CD8-positive, alpha-beta memory T cell (primary cell): ENCODE results near the gene POMT2. TPM values are rescaled to one million over a fixed set of nuclear protein-coding genes. Genes with fewer than 3 reads are reported as not detected.

Experiments used
- CTCF ChIA-PET: fragments of 350-600 bp; sonication (Branson Sonifier 250); formaldehyde crosslinking; loops from one replicate; lab custom pipeline; 2021; ENCODE audit warnings: antibody characterized with exemption; lab: Charles Lee
- POLR2A ChIA-PET: fragments of 350-600 bp; sonication (Branson Sonifier 250); formaldehyde crosslinking; loops from one replicate; lab custom pipeline; 2021; ENCODE audit warnings: antibody characterized with exemption; lab: Charles Lee
- DNase-seq, 5 donors: peaks; one replicate each; pipeline versions ENCODE4 v3.0.0 to v3.0.0-alpha.2; 2020 to 2022; ENCODE audit warnings: mixed read lengths in 1 of 5
- H3K27ac ChIP-seq: one replicate; pipeline ENCODE4 v1.7.0; 2013; ENCODE audit warnings: low read depth, mild to moderate bottlenecking, low read length, moderate library complexity
- H3K27me3 ChIP-seq: 2 replicates; pipeline ENCODE4 v1.7.0; 2013; ENCODE audit warnings: low read length, mild to moderate bottlenecking; ENCODE audit not compliant: insufficient read depth, poor library complexity, severe bottlenecking
- H3K36me3 ChIP-seq: 2 replicates; pipeline ENCODE4 v1.7.0; 2013; ENCODE audit warnings: mild to moderate bottlenecking, low read length, moderate library complexity; ENCODE audit not compliant: insufficient read depth
- H3K4me1 ChIP-seq: 2 replicates; pipeline ENCODE4 v1.7.0; 2013; ENCODE audit warnings: mild to moderate bottlenecking, low read length, moderate library complexity; ENCODE audit not compliant: insufficient read depth
- H3K4me3 ChIP-seq: 2 replicates; pipeline ENCODE4 v1.7.0; 2013; ENCODE audit warnings: mild to moderate bottlenecking, low read length
- H3K9me3 ChIP-seq: 2 replicates; pipeline ENCODE4 v1.7.0; 2013; ENCODE audit warnings: mild to moderate bottlenecking, low read length
- H3K27ac Mint-ChIP-seq, 8 donors: one replicate each; pipeline ENCODE4 v1.8.0; 2020 to 2021; ENCODE audit warnings: mixed read lengths in 8 of 8, mild to moderate bottlenecking in 6 of 8, inconsistent platforms in 3 of 8, moderate library complexity in 3 of 8
- H3K27me3 Mint-ChIP-seq, 2 donors: one replicate each; pipeline ENCODE4 v1.8.0; 2020 to 2021; ENCODE audit warnings: mixed read lengths in 2 of 2, mild to moderate bottlenecking in 1 of 2, moderate library complexity in 1 of 2
- H3K36me3 Mint-ChIP-seq, 3 donors: one replicate each; pipeline ENCODE4 v1.8.0; 2020 to 2021; ENCODE audit warnings: mixed read lengths in 3 of 3, inconsistent platforms in 1 of 3, mild to moderate bottlenecking in 1 of 3
- H3K4me1 Mint-ChIP-seq, 3 donors: one replicate each; pipeline ENCODE4 v1.8.0; 2020 to 2021; ENCODE audit warnings: mixed read lengths in 3 of 3, inconsistent platforms in 1 of 3, mild to moderate bottlenecking in 1 of 3
- H3K4me3 Mint-ChIP-seq, 7 donors: one replicate each; pipeline ENCODE4 v1.8.0; 2020 to 2021; ENCODE audit warnings: mixed read lengths in 7 of 7, mild to moderate bottlenecking in 6 of 7, moderate library complexity in 4 of 7, inconsistent platforms in 2 of 7
- H3K9me3 Mint-ChIP-seq, 5 donors: one replicate each; pipeline ENCODE4 v1.8.0; 2020 to 2022; ENCODE audit warnings: mixed read lengths in 5 of 5, mild to moderate bottlenecking in 3 of 5, moderate library complexity in 2 of 5, inconsistent platforms in 1 of 5
- polyA plus RNA-seq: library from polyadenylated mRNA; unstranded; fragments of 300-500 nt; fragmentation: Illumina TruSeq; gene quantifications from one replicate; pipeline ENCODE4 v1.2.3, GENCODE V29; 2021
- total RNA-seq, 2 experiments: library from RNA; stranded (reverse); gene quantifications; one replicate each; pipeline ENCODE4 v1.2.3, GENCODE V29; 2021

The POMT2 gene
- total and polyA plus RNA-seq, 3 experiments from 2014 or later = 1.7 to 21.6 (median 19.0) TPM

- no peaks in the 10 kb centered on the region for H3K36me3 ChIP-seq
- no peak overlapping the region for H3K4me3 ChIP-seq
- no peaks in the 10 kb centered on the region for H3K9me3 Mint-ChIP-seq
- no peak overlapping the region for H3K27ac ChIP-seq
- no peak for DNase-seq
- ChIA-PET POLR2A (no interaction called here), CTCF (no interaction called here)
- no peaks in the 10 kb centered on the region for H3K27me3 ChIP-seq
- H3K4me3 Mint-ChIP-seq = no peak overlapping the region
- peaks cover 0 to 2% of the 10 kb centered on the region in 2 donors for H3K27me3 Mint-ChIP-seq
- no peaks in the 10 kb centered on the region for H3K4me1 ChIP-seq
- H3K9me3 ChIP-seq = no peaks in the 10 kb centered on the region
- H3K27ac Mint-ChIP-seq = no peak overlapping the region
- H3K36me3 Mint-ChIP-seq = no peaks in the 10 kb centered on the region
- H3K4me1 Mint-ChIP-seq = no peaks in the 10 kb centered on the region
Observed at GRCh38 chr14:77240336-77240915, 80.3 kb downstream of the POMT2 start.

- ChIA-PET CTCF (no interaction called here), POLR2A (no interaction called here)
- Mint-ChIP-seq H3K4me1 (no peaks in the 10 kb centered on the region), H3K27me3 (peaks cover under 1 to 2% of the 10 kb centered on the region in 2 donors), H3K4me3 (no peak overlapping the region), H3K9me3 (no peaks in the 10 kb centered on the region), H3K36me3 (no peaks in the 10 kb centered on the region), H3K27ac (no peak overlapping the region)
- Histone ChIP-seq H3K27me3 (no peaks in the 10 kb centered on the region), H3K27ac (no peak overlapping the region), H3K4me1 (no peaks in the 10 kb centered on the region), H3K4me3 (no peak overlapping the region), H3K9me3 (no peaks in the 10 kb centered on the region), H3K36me3 (no peaks in the 10 kb centered on the region)
- DNase-seq = no peak
Observed at GRCh38 chr14:77239412-77239811, 81.3 kb downstream of the POMT2 start.

GRCh38 chr14:77238996-77239395 is 81.7 kb downstream of the POMT2 start:
- H3K9me3 ChIP-seq = no peaks in the 10 kb centered on the region
- no peaks in the 10 kb centered on the region for H3K27me3 ChIP-seq
- Mint-ChIP-seq H3K27me3 (peaks cover 2 to 3% of the 10 kb centered on the region in 2 donors), H3K27ac (no peak overlapping the region), H3K36me3 (no peaks in the 10 kb centered on the region), H3K9me3 (no peaks in the 10 kb centered on the region), H3K4me3 (no peak overlapping the region), H3K4me1 (no peaks in the 10 kb centered on the region)
- DNase-seq = no peak
- no peaks in the 10 kb centered on the region for H3K4me1 ChIP-seq
- CTCF ChIA-PET = no interaction called here
- H3K4me3 ChIP-seq = no peak overlapping the region
- POLR2A ChIA-PET = no interaction called here
- no peaks in the 10 kb centered on the region for H3K36me3 ChIP-seq
- H3K27ac ChIP-seq = no peak overlapping the region

- ChIA-PET POLR2A (no interaction called here), CTCF (no interaction called here)
- no peak overlapping the region for H3K27ac ChIP-seq
Observed at GRCh38 chr14:77238356-77238755, 82.3 kb downstream of the POMT2 start.

GRCh38 chr14:77236814-77237213 is 83.9 kb downstream of the POMT2 start:
- DNase-seq = no peak
- no peak overlapping the region for H3K4me3 Mint-ChIP-seq
- Histone ChIP-seq H3K36me3 (no peaks in the 10 kb centered on the region), H3K27me3 (no peaks in the 10 kb centered on the region), H3K9me3 (no peaks in the 10 kb centered on the region), H3K27ac (no peak overlapping the region), H3K4me3 (no peak overlapping the region), H3K4me1 (no peaks in the 10 kb centered on the region)
- no peaks in the 10 kb centered on the region for H3K36me3 Mint-ChIP-seq
- ChIA-PET CTCF (no interaction called here), POLR2A (no interaction called here)
- H3K27ac Mint-ChIP-seq = no peak overlapping the region
- H3K4me1 Mint-ChIP-seq = no peaks in the 10 kb centered on the region
- peaks cover 1 to 6% of the 10 kb centered on the region in 2 donors for H3K27me3 Mint-ChIP-seq
- no peaks in the 10 kb centered on the region for H3K9me3 Mint-ChIP-seq

More at GRCh38 chr14:77238356-77238755, 82.3 kb downstream of the POMT2 start:
- no peak for DNase-seq
- H3K27ac Mint-ChIP-seq = no peak overlapping the region
- no peaks in the 10 kb centered on the region for H3K9me3 Mint-ChIP-seq
- H3K4me3 ChIP-seq = no peak overlapping the region
- no peaks in the 10 kb centered on the region for H3K4me1 Mint-ChIP-seq
- no peaks in the 10 kb centered on the region for H3K36me3 ChIP-seq
- H3K27me3 Mint-ChIP-seq = peaks cover 2 to 6% of the 10 kb centered on the region in 2 donors
- H3K27me3 ChIP-seq = no peaks in the 10 kb centered on the region
- no peaks in the 10 kb centered on the region for H3K9me3 ChIP-seq
- H3K4me3 Mint-ChIP-seq = no peak overlapping the region
- no peaks in the 10 kb centered on the region for H3K36me3 Mint-ChIP-seq
- no peaks in the 10 kb centered on the region for H3K4me1 ChIP-seq

GRCh38 chr14:77231721-77232120 is 89.0 kb downstream of the POMT2 start:
- H3K27ac ChIP-seq = no peak overlapping the region
- ChIA-PET CTCF (no interaction called here), POLR2A (no interaction called here)
- no peaks in the 10 kb centered on the region for H3K27me3 ChIP-seq
- Mint-ChIP-seq H3K4me3 (no peak overlapping the region), H3K4me1 (no peaks in the 10 kb centered on the region), H3K27ac (no peak overlapping the region), H3K9me3 (no peaks in the 10 kb centered on the region), H3K36me3 (peaks cover 0 to 4% (median 0%) of the 10 kb centered on the region in 3 donors), H3K27me3 (peaks cover 3 to 11% of the 10 kb centered on the region in 2 donors)
- no peaks in the 10 kb centered on the region for H3K9me3 ChIP-seq
- no peaks in the 10 kb centered on the region for H3K36me3 ChIP-seq
- no peaks in the 10 kb centered on the region for H3K4me1 ChIP-seq
- no peak for DNase-seq
- H3K4me3 ChIP-seq = no peak overlapping the region

- POLR2A ChIA-PET = no interaction called here
- CTCF ChIA-PET = no interaction called here
- peaks cover 3 to 11% of the 10 kb centered on the region in 2 donors for H3K27me3 Mint-ChIP-seq
Observed at GRCh38 chr14:77230914-77231313, 89.8 kb downstream of the POMT2 start.

GRCh38 chr14:77228056-77228455 is 92.6 kb downstream of the POMT2 start:
- Histone ChIP-seq H3K27me3 (no peaks in the 10 kb centered on the region), H3K9me3 (no peaks in the 10 kb centered on the region), H3K27ac (no peak overlapping the region), H3K36me3 (no peaks in the 10 kb centered on the region), H3K4me1 (no peaks in the 10 kb centered on the region), H3K4me3 (no peak overlapping the region)
- no peaks in the 10 kb centered on the region for H3K9me3 Mint-ChIP-seq
- H3K4me1 Mint-ChIP-seq = no peaks in the 10 kb centered on the region
- no peak overlapping the region for H3K4me3 Mint-ChIP-seq
- peaks cover 0 to 4% (median 0%) of the 10 kb centered on the region in 3 donors for H3K36me3 Mint-ChIP-seq
- H3K27me3 Mint-ChIP-seq = peaks cover 4 to 8% of the 10 kb centered on the region in 2 donors
- no peak overlapping the region for H3K27ac Mint-ChIP-seq
- ChIA-PET POLR2A (no interaction called here), CTCF (no interaction called here)
- no peak for DNase-seq

More at GRCh38 chr14:77230914-77231313, 89.8 kb downstream of the POMT2 start:
- Histone ChIP-seq H3K27me3 (no peaks in the 10 kb centered on the region), H3K27ac (no peak overlapping the region), H3K36me3 (no peaks in the 10 kb centered on the region), H3K9me3 (no peaks in the 10 kb centered on the region), H3K4me1 (no peaks in the 10 kb centered on the region), H3K4me3 (no peak overlapping the region)
- H3K27ac Mint-ChIP-seq = no peak overlapping the region
- H3K4me1 Mint-ChIP-seq = no peaks in the 10 kb centered on the region
- H3K36me3 Mint-ChIP-seq = peaks cover 0 to 4% (median 0%) of the 10 kb centered on the region in 3 donors
- no peak for DNase-seq
- no peak overlapping the region for H3K4me3 Mint-ChIP-seq
- H3K9me3 Mint-ChIP-seq = no peaks in the 10 kb centered on the region
